Measurements from ENCODE around the gene HSPA1B. TPM values are rescaled to one million over a fixed set of nuclear protein-coding genes. Genes with fewer than 3 reads are reported as not detected.

HSPA1B gene
- total RNA-seq, 2 experiments from 2014 or later, result 60.9 to 177 TPM

DNA sequence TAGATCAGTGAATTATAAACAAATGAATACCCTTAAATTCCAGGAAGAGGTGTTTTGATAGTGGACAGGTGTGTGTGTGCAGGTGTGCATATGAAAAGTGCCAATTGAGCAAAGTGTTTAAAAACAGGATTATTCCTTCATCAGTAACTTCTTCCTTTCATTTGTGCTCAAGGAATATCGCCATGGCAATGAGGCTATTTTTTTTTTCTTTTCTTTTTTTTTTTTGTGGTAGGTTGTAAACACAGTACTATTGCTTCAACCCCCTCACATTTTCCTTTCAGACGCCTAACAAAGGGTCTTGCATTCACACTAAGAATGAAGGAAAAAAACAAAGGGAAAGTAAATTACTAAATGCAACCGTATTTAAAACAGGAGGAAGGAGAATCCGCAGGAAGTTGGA lies 2.0 kb upstream of the HSPA1B start:
- Histone ChIP-seq H3K4me1 (ENCODE audit: insufficient read depth, low read length, poor library complexity, severe bottlenecking) (peaks cover 49% of the 10 kb centered on the region), H3K27ac (ENCODE audit: low read depth, low read length, poor library complexity, severe bottlenecking) (no peak overlapping the region), H3K9me2 (ENCODE audit: insufficient read depth, low read length) (no peaks in the 10 kb centered on the region), H3K79me2 (ENCODE audit: insufficient read depth, low read depth, low read length) (peaks cover 11% of the 10 kb centered on the region), H3K36me3 (ENCODE audit: insufficient read depth, low read length) (no peaks in the 10 kb centered on the region), H3K4me2 (ENCODE audit: low read length) (peak overlapping the region; percentile 18; the same call in 1 of the 2 replicates), H4K20me1 (ENCODE audit: insufficient read depth, low read length) (no peaks in the 10 kb centered on the region), H3K9me3 (ENCODE audit: low read length) (no peaks in the 10 kb centered on the region), H3K4me3 (ENCODE audit: low read depth, low read length, poor library complexity, severe bottlenecking) (no peak overlapping the region), H2AFZ (ENCODE audit: low read length) (no peak overlapping the region)
- ChIA-PET CTCF (ENCODE audit: unreplicated experiment) (no interaction called here), POLR2A (no interaction called here)
- no peak for TF ChIP-seq EZH2phosphoT487 (IDR thresholded peaks at IDR 0.05; ENCODE audit: borderline replicate concordance, low read depth, low read length)
- TF ChIP-seq, protein P1, sequence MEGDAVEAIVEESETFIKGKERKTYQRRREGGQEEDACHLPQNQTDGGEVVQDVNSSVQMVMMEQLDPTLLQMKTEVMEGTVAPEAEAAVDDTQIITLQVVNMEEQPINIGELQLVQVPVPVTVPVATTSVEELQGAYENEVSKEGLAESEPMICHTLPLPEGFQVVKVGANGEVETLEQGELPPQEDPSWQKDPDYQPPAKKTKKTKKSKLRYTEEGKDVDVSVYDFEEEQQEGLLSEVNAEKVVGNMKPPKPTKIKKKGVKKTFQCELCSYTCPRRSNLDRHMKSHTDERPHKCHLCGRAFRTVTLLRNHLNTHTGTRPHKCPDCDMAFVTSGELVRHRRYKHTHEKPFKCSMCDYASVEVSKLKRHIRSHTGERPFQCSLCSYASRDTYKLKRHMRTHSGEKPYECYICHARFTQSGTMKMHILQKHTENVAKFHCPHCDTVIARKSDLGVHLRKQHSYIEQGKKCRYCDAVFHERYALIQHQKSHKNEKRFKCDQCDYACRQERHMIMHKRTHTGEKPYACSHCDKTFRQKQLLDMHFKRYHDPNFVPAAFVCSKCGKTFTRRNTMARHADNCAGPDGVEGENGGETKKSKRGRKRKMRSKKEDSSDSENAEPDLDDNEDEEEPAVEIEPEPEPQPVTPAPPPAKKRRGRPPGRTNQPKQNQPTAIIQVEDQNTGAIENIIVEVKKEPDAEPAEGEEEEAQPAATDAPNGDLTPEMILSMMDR (conservative IDR thresholded peaks at IDR 0.05; ENCODE audit: low read length), result no peak
- intact Hi-C loops (cut with micrococcal nuclease; ENCODE audit: unreplicated experiment), result no loop called here
- BruUV-seq (replicated peaks), result no TSS peak
- no peak for DNase-seq (ENCODE audit: low spot score)

DNA sequence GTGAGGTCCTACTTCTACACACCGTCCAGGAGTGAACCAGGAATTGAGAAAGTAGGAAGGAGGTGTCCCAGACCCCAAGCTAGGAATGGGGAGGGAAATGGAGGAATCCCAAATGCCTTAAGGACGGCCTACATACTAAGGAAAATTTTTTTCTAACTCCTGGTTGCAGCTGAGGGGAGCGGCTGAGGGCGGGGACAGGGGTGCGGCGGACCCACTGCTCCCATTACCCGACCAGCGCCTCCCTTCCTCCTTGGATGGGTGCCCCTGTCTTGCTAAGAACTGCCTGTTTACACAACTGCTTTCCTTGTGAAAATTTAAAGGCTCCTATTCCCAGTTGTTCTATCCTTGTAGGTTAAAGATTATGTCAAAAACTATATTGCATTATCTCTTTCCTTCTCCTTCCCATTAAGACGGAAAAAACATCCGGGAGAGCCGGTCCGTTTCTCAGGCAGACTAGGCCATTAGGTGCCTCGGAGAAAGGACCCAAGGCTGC lies 699 bp upstream of the HSPA1B start:
- H4K20me1 ChIP-seq (ENCODE audit: insufficient read depth, low read length), result no peaks in the 10 kb centered on the region

More for the DNA sequence above, 699 bp upstream of the HSPA1B start:
- no peak for DNase-seq (ENCODE audit: low spot score)
- ChIA-PET CTCF (ENCODE audit: unreplicated experiment) (interaction anchor here (0.9 to 1.1 kb wide), 3 partner anchors 20 to 57 kb away, joined by 3 to 4 read pairs (median 3); no protein-coding TSS in a partner anchor), POLR2A (interaction anchor here (0.6 to 2.2 kb wide), 13 partner anchors 12 to 240 kb away, joined by 3 to 14 read pairs (median 4); partner anchors contain the start of genes ABHD16A, CLIC1, GPANK1 and LSM2)
- peak overlapping the region; percentile 67 for H3K27ac ChIP-seq (ENCODE audit: low read depth, low read length, poor library complexity, severe bottlenecking)
- peak overlapping the region; percentile 91 for H3K4me2 ChIP-seq (ENCODE audit: low read length)
- H2AFZ ChIP-seq (ENCODE audit: low read length), result peak overlapping the region; percentile 59; the same call in 1 of the 2 replicates
- peak overlapping the region; percentile 76 for H3K4me3 ChIP-seq (ENCODE audit: low read depth, low read length, poor library complexity, severe bottlenecking)
- no peaks in the 10 kb centered on the region for H3K36me3 ChIP-seq (ENCODE audit: insufficient read depth, low read length)
- peaks cover 24% of the 10 kb centered on the region for H3K79me2 ChIP-seq (ENCODE audit: insufficient read depth, low read depth, low read length)
- peaks cover 47% of the 10 kb centered on the region for H3K4me1 ChIP-seq (ENCODE audit: insufficient read depth, low read length, poor library complexity, severe bottlenecking)
- no peaks in the 10 kb centered on the region for H3K9me3 ChIP-seq (ENCODE audit: low read length)
- BruUV-seq (replicated peaks), result TSS peak; percentile 97
- intact Hi-C loops (cut with micrococcal nuclease; ENCODE audit: unreplicated experiment), result loop anchor here (2.0 kb wide), 2 partner anchors 30 to 88 kb away; no protein-coding TSS in a partner anchor
- H3K9me2 ChIP-seq (ENCODE audit: insufficient read depth, low read length), result no peaks in the 10 kb centered on the region
- TF ChIP-seq, protein P1 (conservative IDR thresholded peaks at IDR 0.05; ENCODE audit: low read length), result no peak; the same call in 1 of the 2 replicates
- TF ChIP-seq EZH2phosphoT487 (IDR thresholded peaks at IDR 0.05; ENCODE audit: borderline replicate concordance, low read depth, low read length), result no peak

Data from OCI-LY7 (cell line).